HEK293T (cell line): ENCODE data around the gene CCSER1.

ENCODE experiments used
- CTBP1 ChIP-seq: fragments of 450-650 bp; IDR thresholded peaks from 2 replicates; pipeline ENCODE4 v1.6.1; 2016; ENCODE audit warnings: borderline replicate concordance
- ELF4 ChIP-seq: fragments of 450-650 bp; IDR thresholded peaks from 2 replicates; pipeline ENCODE4 v1.6.1; 2017; ENCODE audit warnings: antibody characterized with exemption
- L3MBTL2 ChIP-seq: fragments of 450-650 bp; conservative IDR thresholded peaks from 2 replicates; pipeline ENCODE4 v1.6.1; 2016; ENCODE audit warnings: mild to moderate bottlenecking
- SP1 ChIP-seq: fragments of 450-650 bp; IDR thresholded peaks from 2 replicates; pipeline ENCODE4 v1.6.1; 2017
- TARDBP ChIP-seq: fragments of 450-650 bp; IDR thresholded peaks from 2 replicates; pipeline ENCODE4 v1.6.1; 2016

- TF ChIP-seq SP1 (no peak), ELF4 (no peak), TARDBP (no peak), L3MBTL2 (no peak), CTBP1 (no peak)
Measured at GRCh38 chr4:91631335-91631734, 1504.1 kb downstream of the CCSER1 start.
